ENCODE measurements around the gene MPHOSPH9. TPM values are rescaled to one million over a fixed set of nuclear protein-coding genes. Genes with fewer than 3 reads are reported as not detected.

Gene MPHOSPH9
- total and polyA plus RNA-seq, 2 of the 4 experiments (the other 2 are of a cell fraction): 7.6 to 17.0 TPM

DNA sequence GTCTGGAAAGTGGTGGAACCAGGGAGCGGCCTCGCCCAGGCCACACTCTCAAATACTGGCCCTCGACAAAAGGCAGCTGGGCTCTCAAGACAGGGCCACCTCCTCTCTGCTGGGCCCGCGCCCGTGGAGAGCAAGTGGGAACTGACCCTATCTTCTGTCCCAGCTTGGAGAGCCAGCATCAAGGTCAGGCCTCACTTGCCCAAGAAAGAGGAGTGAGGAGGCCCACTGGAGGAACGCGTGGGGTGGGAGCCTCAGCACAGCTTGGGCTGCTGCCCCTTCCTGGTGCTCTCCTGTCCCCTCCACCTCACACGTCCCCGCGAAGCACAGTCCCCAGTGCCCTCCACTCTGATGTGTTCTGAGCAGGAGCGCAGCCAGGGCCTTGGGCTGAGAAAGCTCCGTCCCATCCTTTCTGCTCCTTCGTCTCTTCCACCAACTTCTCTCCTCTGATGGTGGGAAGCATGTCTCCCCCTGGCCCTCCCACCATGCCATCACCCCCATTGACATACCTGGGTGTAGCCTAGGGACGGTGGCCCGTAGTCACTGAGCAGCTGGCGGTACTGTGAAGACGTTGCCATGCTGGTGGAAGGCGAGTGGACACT is 33.8 kb upstream of the MPHOSPH9 start:
- no peak overlapping the region for H3K18ac ChIP-seq (ENCODE audit: low read depth, low read length)
- no peak overlapping the region for H3K4me2 ChIP-seq (ENCODE audit: low read depth, low read length)
- WGBS, 2 experiments (ENCODE audit: extremely low coverage in 2 of 2, insufficient read length in 1 of 2): 93% methylated on average over 3 of the region's 19 CpGs; no CpG with 5 or more reads in 1 of the 2 experiments
- peaks cover 13% of the 10 kb centered on the region for H3K4me1 ChIP-seq (ENCODE audit: control insufficient read depth, insufficient read depth, low read length)
- ATAC-seq (ENCODE audit: low read depth) (no peak), DNase-seq (no peak)
- TF ChIP-seq NFE2L2 (IDR thresholded peaks at IDR 0.05; ENCODE audit: low read depth, low read length) (no peak), FOS (IDR thresholded peaks at IDR 0.05; ENCODE audit: low read depth, low read length) (no peak), RFX5 (IDR thresholded peaks at IDR 0.05; ENCODE audit: low read depth, low read length) (no peak), CEBPB (IDR thresholded peaks at IDR 0.05; ENCODE audit: low read depth, low read length) (no peak), CHD1 (IDR thresholded peaks at IDR 0.05; ENCODE audit: low read depth, low read length) (no peak), MAFK (IDR thresholded peaks at IDR 0.05; ENCODE audit: low read depth, low read length) (no peak)
- TF ChIP-seq, protein P1, sequence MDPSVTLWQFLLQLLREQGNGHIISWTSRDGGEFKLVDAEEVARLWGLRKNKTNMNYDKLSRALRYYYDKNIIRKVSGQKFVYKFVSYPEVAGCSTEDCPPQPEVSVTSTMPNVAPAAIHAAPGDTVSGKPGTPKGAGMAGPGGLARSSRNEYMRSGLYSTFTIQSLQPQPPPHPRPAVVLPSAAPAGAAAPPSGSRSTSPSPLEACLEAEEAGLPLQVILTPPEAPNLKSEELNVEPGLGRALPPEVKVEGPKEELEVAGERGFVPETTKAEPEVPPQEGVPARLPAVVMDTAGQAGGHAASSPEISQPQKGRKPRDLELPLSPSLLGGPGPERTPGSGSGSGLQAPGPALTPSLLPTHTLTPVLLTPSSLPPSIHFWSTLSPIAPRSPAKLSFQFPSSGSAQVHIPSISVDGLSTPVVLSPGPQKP (IDR thresholded peaks at IDR 0.05; ENCODE audit: borderline replicate concordance, low read depth, low read length): no peak
- H2BK20ac ChIP-seq (ENCODE audit: low read depth, low read length): no peak overlapping the region
- H3K36me3 ChIP-seq (ENCODE audit: control insufficient read depth, insufficient read depth, low read length): peaks cover 45% of the 10 kb centered on the region
- no peak overlapping the region for H4K91ac ChIP-seq (ENCODE audit: insufficient read depth, low read depth, low read length)
- no peak overlapping the region for H3K56ac ChIP-seq (ENCODE audit: extremely low read depth, insufficient read depth, low read length)
- no peak overlapping the region for H4K5ac ChIP-seq (ENCODE audit: low read depth, low read length)
- H4K8ac ChIP-seq (ENCODE audit: low read depth in 2 of 2, low read length in 2 of 2): no peak overlapping the region
- BruUV-seq (replicated peaks): no TSS peak
- H3K9ac ChIP-seq (ENCODE audit: low read depth, low read length): no peak overlapping the region
- peaks cover 18% of the 10 kb centered on the region for H3K9me1 ChIP-seq (ENCODE audit: insufficient read depth, low read length)
- H2AFZ ChIP-seq (replicated peaks; ENCODE audit: low read length, poor library complexity): no peak overlapping the region
- H2BK5ac ChIP-seq (ENCODE audit: low read depth, low read length, poor library complexity, severe bottlenecking): no peak overlapping the region
- H4K20me1 ChIP-seq (ENCODE audit: insufficient read depth, low read length): peaks cover 65% of the 10 kb centered on the region
- H3K27ac ChIP-seq (ENCODE audit: insufficient read depth, low read length): no peak overlapping the region
- POLR2A ChIA-PET (ENCODE audit: unreplicated experiment): no interaction called here
- H3K14ac ChIP-seq (replicated peaks; ENCODE audit: low read depth, low read length): no peak overlapping the region
- H3K79me1 ChIP-seq (ENCODE audit: low read depth in 1 of 2, low read length in 2 of 2): peaks cover 18 to 55% of the 10 kb centered on the region in 2 experiments; a peak in 2 of 4 replicates
- no peaks in the 10 kb centered on the region for H3K9me3 ChIP-seq (ENCODE audit: control insufficient read depth, insufficient read depth, low read length)
- H3K27me3 ChIP-seq (ENCODE audit: control insufficient read depth, insufficient read depth, low read length): no peaks in the 10 kb centered on the region
- H2BK15ac ChIP-seq (ENCODE audit: low read depth, low read length): no peak overlapping the region
- intact Hi-C loops (cut with micrococcal nuclease) (no loop called here), dilution Hi-C loops (cut with HindIII; ENCODE audit: low sequenced_read_pairs, unreplicated experiment) (no loop called here), in situ Hi-C loops (cut with MboI; ENCODE audit: low sequenced_read_pairs) (no loop called here)
- H3K4ac ChIP-seq (ENCODE audit: low read depth, low read length): no peak overlapping the region
- H2AK9ac ChIP-seq (replicated peaks; ENCODE audit: low read depth, low read length, poor library complexity): peak overlapping the region; percentile 35
- no peak overlapping the region for H3K23ac ChIP-seq (ENCODE audit: low read depth, low read length)
- H2AK5ac ChIP-seq (ENCODE audit: low read depth, low read length): no peak overlapping the region
- CTCF ChIA-PET: interaction anchor here (0.6 kb wide), 1 partner anchor 29 kb away, joined by 3 read pairs; no protein-coding TSS in a partner anchor
- no peak overlapping the region for H2BK120ac ChIP-seq (ENCODE audit: low read depth, low read length)
- H3K4me3 ChIP-seq (ENCODE audit: insufficient read depth, low read depth, low read length): no peak overlapping the region

All from IMR-90 (cell line).